GM21786 (cell line): ENCODE data around the gene IMMP2L.

ENCODE experiments used
- ATAC-seq: cut with Tn5 transposase; IDR thresholded peaks from one replicate; pipeline ENCODE4 v1.9.1; 2021; ENCODE audit not compliant: unreplicated experiment

The IMMP2L gene

GRCh38 chr7:111012149-111012548 is 550.1 kb downstream of the IMMP2L start:
- ATAC-seq = no peak

DNA sequence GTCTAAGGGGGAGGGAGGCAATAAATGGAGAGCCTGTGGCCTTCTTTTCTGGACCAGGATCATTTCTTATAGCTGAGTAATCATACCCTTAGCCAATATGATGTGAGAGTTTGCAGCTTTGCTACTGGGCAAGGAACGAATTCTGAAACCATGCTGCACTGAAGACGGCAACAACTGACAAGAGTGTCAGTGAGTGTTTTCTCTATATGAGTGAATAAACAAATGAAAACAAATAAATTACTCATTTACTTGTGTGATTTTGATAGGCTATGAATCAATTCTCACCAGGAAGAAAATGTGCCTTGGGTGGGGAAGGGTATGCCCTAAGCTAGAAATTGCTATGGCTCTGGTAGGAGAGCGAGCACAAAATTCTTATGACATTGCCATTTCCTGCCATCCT is 550.8 kb downstream of the IMMP2L start:
- no peak for ATAC-seq

DNA sequence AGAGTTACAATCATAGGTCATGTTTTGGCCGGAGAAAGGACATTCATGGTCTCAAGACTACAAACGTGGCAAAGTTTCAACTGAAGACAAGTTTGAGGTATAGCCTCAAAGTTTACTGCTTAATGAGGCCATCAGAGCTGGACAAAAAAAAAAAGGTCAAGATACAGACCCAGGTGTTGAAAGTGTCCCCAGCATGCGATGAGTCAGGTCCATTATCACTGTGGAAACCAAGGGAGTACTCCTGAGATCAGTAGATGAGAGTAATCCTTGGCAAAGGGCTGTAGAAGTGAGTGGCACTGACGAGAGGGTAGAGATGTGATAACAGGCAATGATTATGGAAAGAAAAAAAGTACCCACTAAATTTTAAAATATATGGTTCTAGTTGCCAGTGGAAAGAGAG is 551.5 kb downstream of the IMMP2L start:
- no peak for ATAC-seq

DNA sequence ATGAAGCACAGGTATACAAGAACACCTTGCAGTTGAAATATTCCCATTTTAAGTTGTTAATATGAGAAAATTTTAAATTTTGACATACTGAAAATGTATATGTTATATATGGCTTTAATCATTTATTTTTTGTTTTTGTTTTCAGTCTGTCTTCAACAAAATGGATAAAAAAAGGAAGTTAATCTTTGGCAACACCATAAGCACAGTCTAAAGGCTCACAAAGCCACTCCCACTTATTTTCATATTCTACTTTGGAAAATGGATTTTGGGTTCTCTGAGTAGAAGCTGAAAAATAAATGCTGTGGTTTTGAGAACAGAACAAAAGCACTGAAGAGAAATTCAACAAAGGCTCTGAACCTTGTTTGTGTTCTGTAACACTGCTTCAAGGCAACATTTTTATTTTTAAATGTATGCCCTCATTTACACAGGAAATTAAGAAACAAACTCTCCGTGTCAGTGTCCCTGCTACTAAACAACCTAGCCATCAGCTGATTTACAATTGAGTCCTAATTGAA is 552.7 kb downstream of the IMMP2L start:
- ATAC-seq = no peak

GRCh38 chr7:111006691-111007090 is 555.6 kb downstream of the IMMP2L start:
- no peak for ATAC-seq

DNA sequence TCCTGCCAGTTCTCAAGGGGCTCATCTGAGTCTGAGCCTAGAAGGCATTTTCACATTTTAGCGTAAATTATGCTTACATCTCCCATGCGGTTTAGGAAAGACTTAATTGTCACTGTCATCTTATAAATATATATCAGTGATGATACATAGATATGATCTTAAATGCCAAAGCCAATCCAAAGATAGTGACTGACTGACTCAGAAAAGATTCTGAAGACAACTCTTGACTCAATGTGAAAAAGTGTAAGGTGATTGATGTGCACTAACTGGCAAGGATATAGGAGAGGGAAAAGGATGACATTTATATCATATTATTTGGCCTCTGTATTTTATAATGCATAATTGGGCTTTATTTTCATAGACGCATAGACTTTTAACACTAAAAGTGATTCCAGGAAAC is 556.3 kb downstream of the IMMP2L start:
- ATAC-seq = no peak

DNA sequence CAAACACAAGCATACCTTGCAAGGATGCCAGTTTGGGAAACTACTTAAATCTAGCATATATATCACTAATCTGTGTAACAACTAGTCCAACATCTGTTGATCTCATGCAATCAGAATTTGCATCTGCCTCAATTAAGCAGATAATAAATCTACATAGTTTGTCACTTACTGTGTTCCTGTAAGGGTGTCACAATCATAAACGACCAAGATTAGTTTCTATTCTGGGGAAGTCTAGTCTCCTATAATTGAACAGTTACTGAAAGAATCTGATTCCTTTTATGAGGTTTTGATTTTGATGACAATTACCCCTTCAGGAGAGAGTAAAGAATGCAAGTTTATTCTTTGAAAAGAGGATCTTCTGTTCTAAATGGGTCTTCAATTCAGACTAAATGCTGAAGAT is 556.8 kb downstream of the IMMP2L start:
- no peak for ATAC-seq

GRCh38 chr7:111004310-111004901 is 557.9 kb downstream of the IMMP2L start:
- ATAC-seq = no peak

GRCh38 chr7:111003883-111004282 is 558.4 kb downstream of the IMMP2L start:
- no peak for ATAC-seq

GRCh38 chr7:110994028-110994967 is 568.0 kb downstream of the IMMP2L start:
- ATAC-seq = no peak

- no peak for ATAC-seq
Measured at GRCh38 chr7:110988890-110989501, 573.3 kb downstream of the IMMP2L start.

- ATAC-seq = no peak
Measured at GRCh38 chr7:110988348-110988747, 573.9 kb downstream of the IMMP2L start.

DNA sequence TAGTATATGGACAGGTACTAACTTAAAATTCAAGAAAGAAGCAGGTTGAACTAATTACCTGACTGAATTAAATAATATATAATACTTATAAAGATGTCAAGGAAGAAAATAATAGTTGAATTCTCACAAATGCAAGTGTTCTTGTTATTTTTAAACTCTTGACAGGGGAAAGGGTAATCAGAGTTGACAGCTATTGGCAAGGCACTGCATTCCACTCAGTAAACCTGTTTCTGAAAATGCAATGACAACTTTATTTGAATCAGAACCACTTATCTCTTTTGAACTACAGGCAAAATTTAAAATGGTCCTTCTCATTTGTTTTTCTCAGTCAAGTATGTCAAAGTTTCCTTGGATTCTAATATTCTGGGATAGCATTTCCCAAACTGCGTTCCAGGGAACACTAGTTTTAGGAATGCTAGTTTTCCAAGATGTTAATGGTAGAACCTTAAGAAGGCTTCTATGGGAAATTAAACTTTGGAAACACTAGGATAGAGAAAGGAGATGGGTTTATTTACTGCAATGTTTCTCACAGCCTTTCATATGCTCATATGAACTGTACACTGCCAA is 575.1 kb downstream of the IMMP2L start:
- no peak for ATAC-seq

DNA sequence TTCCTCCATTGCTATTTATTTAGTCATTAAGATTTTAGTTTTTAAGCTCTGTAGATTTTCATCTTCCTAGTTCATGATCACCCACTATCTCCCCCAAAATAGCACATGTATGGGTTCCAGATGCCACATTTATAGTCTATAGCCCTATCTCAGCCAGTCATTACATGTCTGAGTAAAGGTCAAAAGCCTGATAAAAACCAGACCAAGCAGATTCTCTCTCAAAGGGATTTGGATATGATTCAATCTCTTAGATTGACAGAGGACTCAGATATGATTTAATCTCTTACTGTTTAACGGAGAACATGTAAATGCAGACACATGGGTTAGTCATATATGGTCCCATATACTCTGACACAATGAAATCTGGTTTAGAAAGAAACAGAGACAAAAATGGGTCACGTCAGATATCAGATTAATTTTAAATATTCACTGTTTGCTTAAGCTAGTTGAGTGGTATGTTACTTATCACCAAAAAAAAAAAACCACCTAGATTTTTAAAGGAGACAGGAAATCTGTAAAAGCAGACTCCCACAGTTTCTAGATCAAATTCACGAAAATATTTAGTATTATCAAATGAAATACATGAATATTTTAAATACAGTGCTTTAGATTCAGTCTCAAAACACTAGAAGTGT is 578.4 kb downstream of the IMMP2L start:
- ATAC-seq = no peak

DNA sequence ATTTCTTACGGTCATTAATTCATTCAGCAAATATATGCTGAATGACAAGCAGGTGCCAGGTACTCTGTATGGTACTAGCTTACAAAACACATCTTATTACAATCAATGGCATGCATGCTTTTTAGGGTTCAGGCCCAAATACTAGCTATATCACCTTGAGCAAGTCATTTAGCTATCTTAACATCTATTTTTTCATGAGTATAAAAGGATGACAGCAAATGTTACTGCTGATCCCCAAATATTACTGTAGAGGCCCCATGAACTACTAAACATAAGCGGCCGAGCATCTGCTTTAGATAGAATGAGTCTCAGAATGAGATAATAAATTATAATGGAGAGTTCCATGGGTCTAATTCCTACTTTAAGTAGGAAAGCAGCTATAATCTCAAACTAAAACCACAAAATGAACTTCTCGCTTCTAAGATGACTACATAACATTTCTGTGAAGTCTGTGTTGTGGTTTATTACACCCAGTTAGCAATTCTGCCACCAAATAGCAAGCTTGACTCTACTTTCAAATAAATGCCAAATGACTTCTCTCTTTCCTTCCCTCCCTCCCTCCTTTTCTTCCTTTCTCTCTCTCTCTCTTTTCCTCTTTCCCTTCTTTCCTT is 585.1 kb downstream of the IMMP2L start:
- ATAC-seq = no peak

DNA sequence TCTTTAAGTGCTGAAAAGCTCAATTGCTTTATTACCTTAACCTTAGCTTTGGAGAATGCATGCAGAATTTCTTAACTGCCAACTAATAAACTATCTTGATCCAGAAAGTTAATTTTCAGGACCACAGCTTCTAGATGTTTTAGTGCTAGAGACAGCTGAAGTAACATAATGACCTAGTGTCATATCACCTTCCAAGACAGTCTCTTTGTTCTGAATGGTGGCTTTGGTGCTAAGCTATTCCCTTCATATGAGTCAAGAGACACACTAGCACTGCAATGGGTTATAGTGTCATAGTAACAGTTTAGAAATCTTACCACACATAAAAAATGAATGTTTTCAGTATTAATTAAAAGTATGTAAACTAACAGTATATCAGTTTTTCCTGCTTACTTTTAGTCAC is 586.8 kb downstream of the IMMP2L start:
- no peak for ATAC-seq

DNA sequence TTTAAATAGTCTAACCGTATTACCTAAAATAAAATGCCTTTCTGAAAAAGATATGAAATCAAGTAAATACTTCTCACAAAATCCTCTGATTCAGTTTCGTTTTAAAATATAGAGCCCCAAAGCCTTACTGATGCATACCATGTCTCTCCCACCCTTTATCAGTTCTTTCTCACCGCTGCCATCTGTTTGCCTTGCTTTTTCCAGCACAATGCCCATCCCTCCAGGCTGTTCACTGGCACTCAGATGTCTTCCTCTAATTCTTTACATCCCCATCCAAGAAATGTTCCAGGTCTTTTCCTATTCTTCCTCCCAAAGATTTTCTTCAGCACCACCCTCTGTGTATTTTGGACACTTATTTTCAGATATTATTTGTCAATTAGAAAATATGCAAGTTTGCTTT is 587.9 kb downstream of the IMMP2L start:
- ATAC-seq = no peak

GRCh38 chr7:110973196-110973990 is 588.9 kb downstream of the IMMP2L start:
- no peak for ATAC-seq

GRCh38 chr7:110964775-110965174 is 597.5 kb downstream of the IMMP2L start:
- no peak for ATAC-seq

DNA sequence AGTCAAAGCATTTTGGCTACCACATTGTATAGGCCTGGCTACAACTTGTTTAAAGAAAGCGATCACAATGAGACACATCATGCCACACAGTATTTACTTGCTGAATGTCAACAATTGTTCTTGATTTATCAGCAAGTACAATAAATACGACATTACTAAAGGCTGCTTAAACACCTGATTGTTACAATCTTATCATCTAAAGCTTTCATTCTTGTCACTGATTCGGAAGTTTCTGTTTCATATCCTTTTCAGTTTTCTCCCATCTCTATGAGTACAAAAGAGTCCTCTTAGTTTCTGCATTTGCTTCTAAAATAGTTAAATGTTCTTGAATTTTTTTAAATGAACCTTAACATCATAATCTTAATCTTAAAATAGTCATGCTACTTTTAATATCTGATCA is 599.5 kb downstream of the IMMP2L start:
- ATAC-seq = no peak
